ENCODE data around the gene MAZ. TPM values are rescaled to one million over a fixed set of nuclear protein-coding genes. Genes with fewer than 3 reads are reported as not detected.

Gene MAZ
- total and polyA plus RNA-seq, 2 of the 13 experiments (the other 11 are each of a cell fraction or from before 2014, with no cell fraction given): 203 to 277 TPM

DNA sequence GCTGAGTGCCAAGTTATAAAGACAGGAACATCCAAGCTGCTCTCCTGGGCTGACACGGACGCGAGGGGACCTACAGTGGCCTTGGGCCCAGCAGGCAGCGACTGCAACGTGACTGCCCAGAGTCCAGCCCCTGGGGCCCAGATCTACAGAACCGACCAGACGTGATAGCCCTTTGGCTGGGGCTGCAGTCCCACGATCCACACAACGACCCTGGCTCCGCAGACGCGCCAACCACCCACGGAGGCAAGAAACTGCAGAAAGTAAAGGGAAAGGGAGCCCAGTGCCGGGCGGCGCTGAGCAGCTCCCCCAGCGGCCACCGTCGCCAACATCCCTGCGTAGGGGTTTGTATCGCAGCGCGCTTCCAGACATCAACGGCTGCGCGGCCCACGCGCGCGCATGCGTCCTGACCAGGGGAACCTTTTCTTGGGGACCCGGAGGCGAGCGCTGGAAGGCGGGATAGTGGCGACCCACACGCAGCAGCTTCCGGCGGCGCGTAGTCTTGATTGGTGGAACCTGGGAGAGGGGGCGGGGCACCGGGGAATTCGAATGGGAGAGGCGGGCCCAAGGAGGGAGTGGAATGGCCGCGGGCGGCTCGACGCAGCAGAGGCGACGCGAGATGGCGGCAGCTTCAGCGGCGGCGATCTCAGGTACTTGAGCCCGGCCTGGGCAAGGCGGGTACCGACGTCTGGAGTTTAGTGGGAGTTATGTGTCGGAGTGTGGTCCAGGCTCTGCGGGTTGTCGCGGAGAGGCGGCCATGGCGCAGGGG, 16.0 kb upstream of the MAZ start, which contains the start of gene KIF22 (continued):
- TF ChIP-seq RARG (CRISPR knock-in tag; IDR thresholded peaks at IDR 0.05; ENCODE audit: low read depth): no peak
- TF ChIP-seq THYN1 (CRISPR knock-in tag; IDR thresholded peaks at IDR 0.05; ENCODE audit: borderline replicate concordance, low read depth): no peak
- TF ChIP-seq ZNF33A (CRISPR knock-in tag; IDR thresholded peaks at IDR 0.05; ENCODE audit: borderline replicate concordance): peak; percentile 82; the same call in 1 of the 2 replicates
- TF ChIP-seq ATF1 (CRISPR knock-in tag; IDR thresholded peaks at IDR 0.05): peak; percentile 79
- peak; percentile 90 for TF ChIP-seq ZBED4 (CRISPR knock-in tag; IDR thresholded peaks at IDR 0.05; ENCODE audit: borderline replicate concordance)
- TF ChIP-seq ARID3A (IDR thresholded peaks at IDR 0.05; ENCODE audit: low read depth, low read length): peak; percentile 71
- TF ChIP-seq ZNF792 (CRISPR knock-in tag; IDR thresholded peaks at IDR 0.05): peak; percentile 76; the same call in 1 of the 2 replicates
- TF ChIP-seq, protein P1, sequence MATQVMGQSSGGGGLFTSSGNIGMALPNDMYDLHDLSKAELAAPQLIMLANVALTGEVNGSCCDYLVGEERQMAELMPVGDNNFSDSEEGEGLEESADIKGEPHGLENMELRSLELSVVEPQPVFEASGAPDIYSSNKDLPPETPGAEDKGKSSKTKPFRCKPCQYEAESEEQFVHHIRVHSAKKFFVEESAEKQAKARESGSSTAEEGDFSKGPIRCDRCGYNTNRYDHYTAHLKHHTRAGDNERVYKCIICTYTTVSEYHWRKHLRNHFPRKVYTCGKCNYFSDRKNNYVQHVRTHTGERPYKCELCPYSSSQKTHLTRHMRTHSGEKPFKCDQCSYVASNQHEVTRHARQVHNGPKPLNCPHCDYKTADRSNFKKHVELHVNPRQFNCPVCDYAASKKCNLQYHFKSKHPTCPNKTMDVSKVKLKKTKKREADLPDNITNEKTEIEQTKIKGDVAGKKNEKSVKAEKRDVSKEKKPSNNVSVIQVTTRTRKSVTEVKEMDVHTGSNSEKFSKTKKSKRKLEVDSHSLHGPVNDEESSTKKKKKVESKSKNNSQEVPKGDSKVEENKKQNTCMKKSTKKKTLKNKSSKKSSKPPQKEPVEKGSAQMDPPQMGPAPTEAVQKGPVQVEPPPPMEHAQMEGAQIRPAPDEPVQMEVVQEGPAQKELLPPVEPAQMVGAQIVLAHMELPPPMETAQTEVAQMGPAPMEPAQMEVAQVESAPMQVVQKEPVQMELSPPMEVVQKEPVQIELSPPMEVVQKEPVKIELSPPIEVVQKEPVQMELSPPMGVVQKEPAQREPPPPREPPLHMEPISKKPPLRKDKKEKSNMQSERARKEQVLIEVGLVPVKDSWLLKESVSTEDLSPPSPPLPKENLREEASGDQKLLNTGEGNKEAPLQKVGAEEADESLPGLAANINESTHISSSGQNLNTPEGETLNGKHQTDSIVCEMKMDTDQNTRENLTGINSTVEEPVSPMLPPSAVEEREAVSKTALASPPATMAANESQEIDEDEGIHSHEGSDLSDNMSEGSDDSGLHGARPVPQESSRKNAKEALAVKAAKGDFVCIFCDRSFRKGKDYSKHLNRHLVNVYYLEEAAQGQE (IDR thresholded peaks at IDR 0.05; ENCODE audit: borderline replicate concordance in 1 of 2, low read depth in 1 of 2, low read length in 2 of 2): peak in 1 of 2 experiments; percentile 48; a peak in 1 of 4 replicates
- TF ChIP-seq SMARCC2 (IDR thresholded peaks at IDR 0.05): no peak
- TF ChIP-seq NCOA2 (CRISPR knock-in tag; IDR thresholded peaks at IDR 0.05): peak; percentile 14; the same call in 1 of the 2 replicates
- TF ChIP-seq ZSCAN5A (CRISPR knock-in tag; IDR thresholded peaks at IDR 0.05; ENCODE audit: borderline replicate concordance): 0 out of 2 replicates have a peak, but pooled peaks have one; percentile 85
- TF ChIP-seq IKZF1 (IDR thresholded peaks at IDR 0.05): no peak
- TF ChIP-seq, protein P2, sequence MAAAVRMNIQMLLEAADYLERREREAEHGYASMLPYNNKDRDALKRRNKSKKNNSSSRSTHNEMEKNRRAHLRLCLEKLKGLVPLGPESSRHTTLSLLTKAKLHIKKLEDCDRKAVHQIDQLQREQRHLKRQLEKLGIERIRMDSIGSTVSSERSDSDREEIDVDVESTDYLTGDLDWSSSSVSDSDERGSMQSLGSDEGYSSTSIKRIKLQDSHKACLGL (CRISPR knock-in tag; IDR thresholded peaks at IDR 0.05): peak; percentile 84; the same call in 1 of the 2 replicates
- no peak; the same call in 1 of the 2 replicates for TF ChIP-seq ZNF563 (CRISPR knock-in tag; IDR thresholded peaks at IDR 0.05)
- TF ChIP-seq GPN1 (CRISPR knock-in tag; IDR thresholded peaks at IDR 0.05; ENCODE audit: borderline replicate concordance): no peak; the same call in 1 of the 2 replicates
- TF ChIP-seq HDAC1 (CRISPR knock-in tag; IDR thresholded peaks at IDR 0.05): peak; percentile 98
- peak; percentile 99 for TF ChIP-seq GABPB1 (CRISPR knock-in tag; IDR thresholded peaks at IDR 0.05)

Measured in HepG2 (cell line).